ENCODE measurements around the gene LDLRAD4. TPM values are rescaled to one million over a fixed set of nuclear protein-coding genes. Genes with fewer than 3 reads are reported as not detected.

LDLRAD4 gene
- total and polyA plus RNA-seq, 9 of the 15 experiments (the other 6 are each of a cell fraction or from before 2014, with no cell fraction given) = 0.01 TPM; not detected in 8

DNA sequence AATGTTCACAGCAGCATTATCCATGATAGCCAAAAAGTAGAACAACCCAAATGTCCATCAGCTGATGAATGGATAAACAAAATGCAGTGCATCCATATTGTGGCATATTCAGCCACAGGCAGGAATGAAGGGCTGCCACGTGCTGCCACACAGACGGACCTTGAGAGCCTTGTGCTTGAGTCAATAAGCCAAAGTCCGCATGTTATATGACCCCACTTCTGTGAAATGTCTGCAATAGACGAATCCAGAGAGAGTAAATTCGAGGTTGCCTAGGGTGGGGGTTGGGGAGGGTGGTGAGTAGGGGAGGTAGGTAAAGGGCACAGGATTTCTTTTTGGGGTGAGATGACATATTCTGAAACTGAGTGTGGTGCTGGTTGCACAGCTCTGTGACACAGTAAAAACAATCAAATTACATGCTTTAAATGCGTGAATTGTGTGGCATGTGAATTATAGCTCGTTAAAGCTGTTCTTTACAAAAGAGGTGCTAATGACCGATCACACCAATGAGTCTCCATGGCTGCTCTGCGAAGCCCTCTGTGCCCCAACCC lies 38.9 kb upstream of the LDLRAD4 start:
- Histone ChIP-seq H3K27me3 (ENCODE audit: control insufficient read depth in 2 of 2, insufficient read depth in 2 of 2, low read length in 2 of 2) (peaks cover 23 to 28% of the 10 kb centered on the region in 2 experiments), H3K9ac (ENCODE audit: insufficient read depth in 1 of 2, low read depth in 2 of 2, low read length in 2 of 2) (no peak overlapping the region), H3K27ac (ENCODE audit: extremely low read depth, low read depth, low read length) (no peak overlapping the region), H2AFZ (ENCODE audit: low read depth, low read length) (no peak overlapping the region), H3K79me2 (ENCODE audit: control insufficient read depth, insufficient read depth, low read length) (no peaks in the 10 kb centered on the region), H3K36me3 (ENCODE audit: control insufficient read depth, insufficient read depth, low read length) (no peaks in the 10 kb centered on the region), H4K20me1 (replicated peaks; ENCODE audit: control insufficient read depth, insufficient read depth, low read length) (0 out of 2 replicates have a peak, but pooled peaks cover 2% of the 10 kb centered on the region), H3K4me3 (no peak overlapping the region), H3K4me2 (ENCODE audit: insufficient read depth, low read length) (no peak overlapping the region; the same call in 1 of the 2 replicates), H3K9me1 (ENCODE audit: control insufficient read depth, insufficient read depth, low read length) (no peaks in the 10 kb centered on the region), H3K9me3 (replicated peaks; ENCODE audit: control insufficient read depth, insufficient read depth, low read depth, low read length) (no peaks in the 10 kb centered on the region), H3K4me1 (replicated peaks in 1 of 2; ENCODE audit: control insufficient read depth in 2 of 2, insufficient read depth in 2 of 2, low read length in 2 of 2) (peaks cover 5% of the 10 kb centered on the region in 2 experiments; a peak in 3 of 5 replicates)
- FAIRE-seq (no peak), DNase-seq (ENCODE audit: extremely low read depth in 1 of 4, low spot score in 3 of 4) (no peak), ATAC-seq (no peak)
- WGBS (ENCODE audit: insufficient coverage, low coverage, missing lambda C conversion rate) = 2% methylated on average over 9 of the region's 9 CpGs
- CTCF ChIA-PET (ENCODE audit: low intra/inter-chr PET ratio) = no interaction called here
- in situ Hi-C loops (cut with MboI) = no loop called here
- intact Hi-C loops (cut with micrococcal nuclease) = no loop called here
- BruUV-seq (replicated peaks) = no TSS peak
- POLR2A ChIA-PET = interaction anchor here (0.6 to 1.7 kb wide), 2 partner anchors 20 to 544 kb away, joined by 3 to 6 read pairs; no protein-coding TSS in a partner anchor
- no peak for TF ChIP-seq L3MBTL2 (IDR thresholded peaks at IDR 0.05)
- peak in 1 of 2 experiments; percentile 26 for TF ChIP-seq E2F6 (IDR thresholded peaks at IDR 0.05; ENCODE audit: borderline replicate concordance in 1 of 2, extremely low read depth in 1 of 2, insufficient read depth in 1 of 2, insufficient read length in 1 of 2, low read depth in 1 of 2, low read length in 1 of 2, poor library complexity in 1 of 2, severe bottlenecking in 1 of 2)

All from K562 (cell line).